NCI-H526 treated with DMSO at 0.1 percent for 48 hours (cell line): ENCODE results near the gene AAK1.
"Not testable (repeated sequence)": the region's sequence is repeated elsewhere in the genome, so short reads cannot be mapped to it uniquely, and the experiment has no call there.

Experiments
- DNase-seq: peaks from one replicate; lab custom pipeline; 2025; lab: John Stamatoyannopoulos, UW

The AAK1 gene

DNA sequence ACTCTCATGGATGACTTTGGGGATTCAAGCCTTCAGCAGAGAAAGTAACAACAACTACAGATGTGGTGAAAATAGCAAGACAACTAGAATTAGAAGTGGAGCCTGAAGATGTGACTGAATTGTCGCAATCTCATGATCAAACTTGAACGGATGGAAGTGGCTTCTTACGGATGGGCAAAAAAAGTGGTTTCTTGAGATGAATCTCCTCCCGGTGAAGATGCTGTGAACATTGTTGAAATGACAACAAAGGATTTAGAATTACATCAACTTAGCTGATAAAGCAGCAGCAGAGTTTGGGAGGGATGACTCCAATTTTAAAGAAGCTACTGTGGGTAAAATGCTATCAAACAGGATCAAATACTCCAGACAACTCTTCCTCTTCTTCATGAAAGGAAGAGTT lies 43.1 kb downstream of the AAK1 start:
- DNase-seq, result no peak

DNA sequence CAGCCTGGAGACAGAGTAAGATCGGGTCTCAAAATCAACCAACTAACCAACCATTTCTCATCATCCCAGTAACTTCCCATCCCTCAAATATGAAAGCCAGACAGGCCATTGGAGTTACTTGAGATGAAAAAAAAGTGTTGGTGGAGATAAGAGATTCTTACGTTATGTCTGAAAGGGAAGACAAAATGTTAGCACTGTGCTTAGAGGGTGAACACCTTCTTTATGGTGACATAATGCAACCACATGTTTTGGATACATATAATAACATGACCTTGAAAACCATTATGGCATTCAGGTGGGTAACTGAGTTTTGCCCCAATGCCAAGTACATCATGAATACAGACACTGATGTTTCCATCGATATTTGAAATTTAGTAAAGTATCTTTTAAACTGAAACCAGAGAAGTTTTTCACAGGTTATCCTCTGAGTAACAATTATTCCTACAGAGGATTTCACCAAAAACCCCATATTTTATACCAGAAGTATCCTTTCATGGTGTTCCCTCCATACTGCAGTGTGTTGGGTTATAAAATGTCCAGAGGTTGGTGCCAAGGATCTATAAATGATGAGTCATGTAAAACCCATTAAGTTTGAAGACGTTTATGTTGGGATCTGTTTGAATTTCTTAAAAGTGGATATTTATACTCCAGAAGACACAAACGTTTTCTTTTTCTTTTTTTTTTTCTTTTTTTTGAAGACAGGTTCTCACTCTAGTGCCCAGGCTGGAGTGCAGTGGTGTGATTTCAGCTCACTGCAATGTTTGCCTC lies 45.5 kb downstream of the AAK1 start:
- DNase-seq, result no peak

- DNase-seq, result no peak
These were observed 46.4 kb downstream of the AAK1 start for GRCh38 chr2:69597105-69597504.

DNA sequence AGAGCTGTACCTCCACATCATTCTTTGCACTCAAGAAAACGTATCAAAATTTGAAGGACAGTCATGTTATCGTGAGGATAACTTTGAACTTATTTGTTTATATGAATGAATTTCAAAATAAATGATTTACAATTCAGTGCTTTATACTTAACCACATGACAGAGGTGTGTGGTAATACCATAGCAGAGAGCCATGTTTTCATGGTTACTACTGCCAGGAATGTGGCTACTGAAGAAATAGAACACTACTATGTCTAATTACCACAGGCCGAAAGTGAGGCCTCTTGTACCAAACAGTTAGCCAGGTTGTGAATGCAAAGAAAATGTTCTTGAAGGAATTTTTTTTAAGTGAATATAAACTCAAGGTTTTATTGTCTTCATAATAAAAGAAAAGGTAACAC lies 49.2 kb downstream of the AAK1 start:
- no peak for DNase-seq

GRCh38 chr2:69592511-69592910 lies 51.0 kb downstream of the AAK1 start:
- no peak for DNase-seq

DNA sequence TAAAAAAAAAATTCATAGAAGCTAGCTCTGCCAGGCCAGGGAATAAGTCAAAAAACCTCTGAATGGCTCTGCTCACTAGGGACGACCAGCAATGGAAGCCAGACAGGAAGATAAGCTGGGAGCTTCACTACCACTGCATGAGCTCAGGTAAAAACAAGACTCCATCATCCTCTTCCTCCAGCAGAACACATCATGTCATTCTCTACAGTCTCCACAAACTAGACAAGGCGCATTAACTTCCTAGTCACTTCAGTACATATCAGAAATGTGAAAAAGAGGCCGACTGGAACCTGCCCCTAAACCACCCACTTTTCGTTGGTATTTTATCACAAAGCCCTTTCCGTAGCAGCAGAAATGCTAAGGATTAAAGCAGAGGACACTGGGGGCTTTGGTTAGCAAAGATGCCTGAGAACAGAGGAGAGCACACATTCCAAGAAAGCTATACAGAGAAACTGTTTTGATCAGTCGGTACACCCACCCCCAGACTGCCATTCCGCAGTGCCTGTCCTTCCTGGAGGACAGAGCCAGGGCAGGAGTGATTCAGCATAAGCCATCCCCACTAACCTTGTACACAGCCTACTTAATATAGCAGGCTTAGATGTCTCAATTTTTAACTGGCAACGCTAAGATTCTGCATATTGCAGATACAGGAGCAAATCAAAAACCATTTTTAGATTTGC lies 53.4 kb downstream of the AAK1 start:
- no peak for DNase-seq

- no peak for DNase-seq
These were observed 54.6 kb downstream of the AAK1 start for GRCh38 chr2:69588945-69589344.

GRCh38 chr2:69588403-69588802 lies 55.1 kb downstream of the AAK1 start:
- no peak for DNase-seq

GRCh38 chr2:69585855-69586555 lies 57.5 kb downstream of the AAK1 start:
- DNase-seq, result no peak

GRCh38 chr2:69584127-69584889 lies 59.2 kb downstream of the AAK1 start:
- DNase-seq, result no peak

DNA sequence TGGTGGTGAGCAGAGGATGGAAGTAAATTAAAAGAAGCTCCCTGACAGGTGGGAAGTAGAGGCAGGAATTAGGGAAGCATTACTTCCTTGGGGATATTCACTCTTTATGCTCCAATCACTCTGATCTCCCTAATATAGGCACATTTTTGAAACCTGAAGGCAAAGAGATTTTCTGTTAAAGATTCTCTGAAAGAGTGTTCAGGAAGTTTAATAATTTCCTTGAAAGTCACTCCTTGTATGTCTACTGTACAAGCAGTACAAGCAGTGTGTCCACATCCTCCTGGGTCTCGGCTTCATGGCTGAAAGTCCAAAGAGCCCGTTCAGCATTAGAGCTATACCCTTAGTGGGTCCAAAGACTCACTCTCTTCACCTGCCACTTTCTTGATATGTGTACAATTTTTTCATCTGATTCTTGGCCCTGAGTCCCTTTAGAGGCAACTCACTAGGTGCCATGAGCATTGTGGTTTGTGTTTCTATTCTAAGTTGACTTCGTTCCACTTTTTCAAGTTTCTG lies 60.2 kb downstream of the AAK1 start:
- no peak for DNase-seq

- no peak for DNase-seq
These were observed 60.9 kb downstream of the AAK1 start for GRCh38 chr2:69582582-69583176.

- no peak for DNase-seq
These were observed 61.6 kb downstream of the AAK1 start for GRCh38 chr2:69581774-69582581.

- DNase-seq, result no peak
These were observed 63.1 kb downstream of the AAK1 start for GRCh38 chr2:69580486-69580885.

DNA sequence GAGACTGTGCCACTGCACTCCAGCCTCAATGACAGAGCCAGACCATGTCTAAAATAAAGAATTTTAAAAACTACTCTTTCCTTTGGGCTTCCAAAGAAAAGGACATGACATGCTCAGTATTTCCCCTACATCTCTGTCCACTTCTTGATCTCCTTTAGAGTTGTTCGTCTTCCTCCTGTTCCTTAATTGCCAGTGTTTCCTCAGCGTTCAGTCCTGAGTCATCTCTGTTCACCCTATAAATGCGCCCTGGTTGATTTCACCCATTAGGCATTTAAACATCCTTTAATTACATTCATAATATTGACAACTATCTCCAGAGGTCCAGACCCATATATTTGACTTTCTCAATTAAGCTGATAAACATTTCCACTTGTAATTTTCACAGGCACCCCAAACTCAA lies 64.0 kb downstream of the AAK1 start:
- no peak for DNase-seq

- no peak for DNase-seq
These were observed 65.4 kb downstream of the AAK1 start for GRCh38 chr2:69578198-69578540.

- DNase-seq, result no peak
These were observed 65.9 kb downstream of the AAK1 start for GRCh38 chr2:69577467-69578197.

GRCh38 chr2:69576880-69577279 lies 66.7 kb downstream of the AAK1 start:
- DNase-seq, result no peak

DNA sequence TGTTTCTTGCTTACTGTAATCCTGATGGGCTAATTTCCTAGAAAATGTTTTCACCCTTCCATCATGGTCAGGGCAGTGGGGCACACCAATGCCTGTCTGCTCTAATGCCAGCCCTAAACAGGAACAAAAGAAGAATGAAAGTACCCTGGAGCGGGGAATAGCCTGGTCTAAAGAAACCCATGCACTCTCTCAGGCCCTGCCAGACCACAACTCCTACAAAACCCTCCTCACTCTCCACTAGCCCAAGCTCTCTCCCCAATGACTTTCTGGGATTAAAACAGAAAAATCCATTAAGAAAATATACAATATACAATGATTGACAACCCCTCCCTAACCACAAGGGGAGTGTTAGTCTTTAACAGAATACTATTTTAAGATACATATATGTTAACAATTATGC lies 67.6 kb downstream of the AAK1 start:
- no peak for DNase-seq

GRCh38 chr2:69575371-69575770 lies 68.2 kb downstream of the AAK1 start:
- DNase-seq, result not testable (repeated sequence)
